ENCODE results near the gene PNPLA3. TPM values are rescaled to one million over a fixed set of nuclear protein-coding genes. Genes with fewer than 3 reads are reported as not detected.

Gene PNPLA3
- polyA plus RNA-seq, 1 donor (not counting 4 experiments of a cell fraction or from before 2014, with no cell fraction given) = 12.0 TPM

- peak overlapping the region; percentile 12 for H2AFZ ChIP-seq (ENCODE audit: control insufficient read depth, low read length)
- peaks cover 9% of the 10 kb centered on the region for H3K27me3 ChIP-seq (ENCODE audit: control insufficient read depth, extremely low read depth, insufficient read depth, low read length)
- FAIRE-seq (peak; percentile 5), DNase-seq (ENCODE audit: low read depth, low spot score) (no peak)
- no peak overlapping the region for H3K4me2 ChIP-seq (ENCODE audit: control insufficient read depth, extremely low read depth, insufficient read depth, low read depth, low read length)
- H3K9me1 ChIP-seq (ENCODE audit: control insufficient read depth, extremely low read depth, insufficient read depth, low read length) = no peaks in the 10 kb centered on the region
- no peak overlapping the region for H3K4me3 ChIP-seq (ENCODE audit: control insufficient read depth in 2 of 3, extremely low read depth in 1 of 3, insufficient read depth in 2 of 3, low read depth in 1 of 3, low read length in 3 of 3)
- H3K27ac ChIP-seq (ENCODE audit: control insufficient read depth, insufficient read depth, low read length) = no peak overlapping the region
- dilution Hi-C loops (cut with MboI; ENCODE audit: extremely low pct_ligation_motif_present, low sequenced_read_pairs) = no loop called here
- H3K4me1 ChIP-seq (ENCODE audit: control insufficient read depth, extremely low read depth, insufficient read depth, low read length) = no peaks in the 10 kb centered on the region
- TF ChIP-seq, protein P1, sequence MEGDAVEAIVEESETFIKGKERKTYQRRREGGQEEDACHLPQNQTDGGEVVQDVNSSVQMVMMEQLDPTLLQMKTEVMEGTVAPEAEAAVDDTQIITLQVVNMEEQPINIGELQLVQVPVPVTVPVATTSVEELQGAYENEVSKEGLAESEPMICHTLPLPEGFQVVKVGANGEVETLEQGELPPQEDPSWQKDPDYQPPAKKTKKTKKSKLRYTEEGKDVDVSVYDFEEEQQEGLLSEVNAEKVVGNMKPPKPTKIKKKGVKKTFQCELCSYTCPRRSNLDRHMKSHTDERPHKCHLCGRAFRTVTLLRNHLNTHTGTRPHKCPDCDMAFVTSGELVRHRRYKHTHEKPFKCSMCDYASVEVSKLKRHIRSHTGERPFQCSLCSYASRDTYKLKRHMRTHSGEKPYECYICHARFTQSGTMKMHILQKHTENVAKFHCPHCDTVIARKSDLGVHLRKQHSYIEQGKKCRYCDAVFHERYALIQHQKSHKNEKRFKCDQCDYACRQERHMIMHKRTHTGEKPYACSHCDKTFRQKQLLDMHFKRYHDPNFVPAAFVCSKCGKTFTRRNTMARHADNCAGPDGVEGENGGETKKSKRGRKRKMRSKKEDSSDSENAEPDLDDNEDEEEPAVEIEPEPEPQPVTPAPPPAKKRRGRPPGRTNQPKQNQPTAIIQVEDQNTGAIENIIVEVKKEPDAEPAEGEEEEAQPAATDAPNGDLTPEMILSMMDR (optimal IDR thresholded peaks at IDR 0.05 in 1 of 3, IDR thresholded peaks at IDR 0.05 in 1 of 3, conservative IDR thresholded peaks at IDR 0.05 in 1 of 3; ENCODE audit: extremely low read depth in 1 of 3, insufficient read depth in 2 of 3, low read length in 3 of 3) = peak; percentile 76 to 94 (median 84)
- TF ChIP-seq EZH2 (IDR thresholded peaks at IDR 0.05; ENCODE audit: low read length) = no peak
- no peaks in the 10 kb centered on the region for H4K20me1 ChIP-seq (ENCODE audit: control insufficient read depth, extremely low read depth, insufficient read depth, low read length)
- no peaks in the 10 kb centered on the region for H3K36me3 ChIP-seq (ENCODE audit: control insufficient read depth in 2 of 2, extremely low read depth in 1 of 2, insufficient read depth in 2 of 2, low read length in 2 of 2)
- no peak overlapping the region for H3K9ac ChIP-seq (ENCODE audit: control insufficient read depth, extremely low read depth, insufficient read depth, low read length)
- H3K79me2 ChIP-seq (ENCODE audit: control insufficient read depth, insufficient read depth, low read length) = no peaks in the 10 kb centered on the region
- H3K9me3 ChIP-seq (ENCODE audit: control insufficient read depth, low read depth, low read length) = no peaks in the 10 kb centered on the region
These were observed 38.8 kb upstream of the PNPLA3 start for GRCh38 chr22:43884600-43885318.

DNA sequence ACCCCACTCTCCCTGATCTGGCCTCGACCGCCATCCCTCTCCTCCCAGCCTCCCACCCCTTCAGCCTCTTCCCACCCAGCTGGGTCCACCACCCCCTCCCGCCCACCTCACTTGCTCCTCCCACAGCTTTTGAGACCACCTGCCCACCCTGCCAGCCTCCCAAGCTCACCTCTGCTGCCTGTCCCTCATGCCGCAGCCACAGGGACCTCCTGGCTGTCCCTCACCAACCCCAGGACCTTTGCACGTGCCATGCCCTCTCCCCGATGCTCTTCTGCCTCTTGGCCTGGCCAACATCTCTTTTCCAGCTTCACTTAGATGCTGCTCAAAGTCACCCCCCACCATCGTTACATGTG, 38.3 kb upstream of the PNPLA3 start:
- no peaks in the 10 kb centered on the region for H3K9me3 ChIP-seq (ENCODE audit: control insufficient read depth, low read depth, low read length)
- FAIRE-seq (no peak), DNase-seq (ENCODE audit: low read depth, low spot score) (no peak)
- no peak overlapping the region for H3K4me3 ChIP-seq (ENCODE audit: control insufficient read depth in 2 of 3, extremely low read depth in 1 of 3, insufficient read depth in 2 of 3, low read depth in 1 of 3, low read length in 3 of 3)
- no peak overlapping the region for H3K9ac ChIP-seq (ENCODE audit: control insufficient read depth, extremely low read depth, insufficient read depth, low read length)
- dilution Hi-C loops (cut with MboI; ENCODE audit: extremely low pct_ligation_motif_present, low sequenced_read_pairs) = no loop called here
- no peak for TF ChIP-seq EZH2 (IDR thresholded peaks at IDR 0.05; ENCODE audit: low read length)
- TF ChIP-seq, protein P1 (optimal IDR thresholded peaks at IDR 0.05 in 1 of 3, IDR thresholded peaks at IDR 0.05 in 1 of 3, conservative IDR thresholded peaks at IDR 0.05 in 1 of 3; ENCODE audit: extremely low read depth in 1 of 3, insufficient read depth in 2 of 3, low read length in 3 of 3) = no peak
- H2AFZ ChIP-seq (ENCODE audit: control insufficient read depth, low read length) = no peak overlapping the region
- H3K36me3 ChIP-seq (ENCODE audit: control insufficient read depth in 2 of 2, extremely low read depth in 1 of 2, insufficient read depth in 2 of 2, low read length in 2 of 2) = no peaks in the 10 kb centered on the region
- no peaks in the 10 kb centered on the region for H3K9me1 ChIP-seq (ENCODE audit: control insufficient read depth, extremely low read depth, insufficient read depth, low read length)
- no peaks in the 10 kb centered on the region for H3K4me1 ChIP-seq (ENCODE audit: control insufficient read depth, extremely low read depth, insufficient read depth, low read length)
- no peak overlapping the region for H3K27ac ChIP-seq (ENCODE audit: control insufficient read depth, insufficient read depth, low read length)
- no peaks in the 10 kb centered on the region for H3K79me2 ChIP-seq (ENCODE audit: control insufficient read depth, insufficient read depth, low read length)
- no peaks in the 10 kb centered on the region for H4K20me1 ChIP-seq (ENCODE audit: control insufficient read depth, extremely low read depth, insufficient read depth, low read length)
- H3K27me3 ChIP-seq (ENCODE audit: control insufficient read depth, extremely low read depth, insufficient read depth, low read length) = peaks cover 14% of the 10 kb centered on the region
- no peak overlapping the region for H3K4me2 ChIP-seq (ENCODE audit: control insufficient read depth, extremely low read depth, insufficient read depth, low read depth, low read length)

Measured in keratinocyte (primary cell).